KG1 (cell line): ENCODE results near the gene ZAP70.
A peak's percentile ranks its signal among the peaks of the same experiment; 100 is the strongest.
"Not testable (repeated sequence)": the region's sequence is repeated elsewhere in the genome, so short reads cannot be mapped to it uniquely, and the experiment has no call there.

Experiments used
- DNase-seq: peaks from one replicate; lab custom pipeline; 2025; lab: John Stamatoyannopoulos, UW

Gene ZAP70

DNA sequence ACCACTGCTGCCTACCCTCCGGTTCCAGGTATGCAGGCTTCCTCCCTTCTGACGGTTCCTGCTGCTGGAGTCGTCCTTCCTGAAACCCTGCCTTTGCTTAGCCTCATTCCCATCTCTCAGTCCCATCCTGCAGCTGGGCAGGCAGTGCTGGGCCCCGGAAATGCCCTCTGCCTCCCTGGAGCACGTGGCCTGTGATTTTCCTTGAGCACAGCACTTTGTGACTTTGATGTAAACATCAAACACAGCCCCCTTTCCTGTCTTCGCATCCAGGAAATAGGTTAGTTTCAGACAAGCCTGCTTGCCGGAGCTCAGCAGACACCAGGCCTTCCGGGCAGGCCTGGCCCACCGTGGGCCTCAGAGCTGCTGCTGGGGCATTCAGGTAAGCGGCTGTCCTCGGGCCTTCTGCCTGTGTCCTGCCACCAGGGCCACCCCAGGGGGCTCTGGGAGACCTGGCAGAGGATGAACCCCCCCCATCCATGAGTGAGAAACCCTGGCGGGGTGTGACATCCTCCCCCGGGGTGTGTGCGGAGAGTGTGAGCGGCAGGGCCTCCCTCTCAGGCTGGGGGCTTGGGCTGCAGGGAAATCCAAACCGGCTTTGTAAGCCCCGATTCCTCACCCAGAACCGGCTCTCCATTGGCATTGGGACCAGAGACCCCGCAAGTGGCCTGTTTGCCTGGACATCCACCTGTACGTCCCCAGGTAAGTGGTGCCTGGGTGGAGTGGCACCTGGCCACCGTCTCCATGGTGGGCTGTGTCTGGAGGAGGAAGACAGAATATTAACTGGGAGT is at the start of gene ZAP70:
Gene ZAP70, plus strand, starts transcription at position 281 of the 788 bp plus-strand sequence. CDS start 10,461 bp downstream, outside the sequence.
- DNase-seq = no peak

DNA sequence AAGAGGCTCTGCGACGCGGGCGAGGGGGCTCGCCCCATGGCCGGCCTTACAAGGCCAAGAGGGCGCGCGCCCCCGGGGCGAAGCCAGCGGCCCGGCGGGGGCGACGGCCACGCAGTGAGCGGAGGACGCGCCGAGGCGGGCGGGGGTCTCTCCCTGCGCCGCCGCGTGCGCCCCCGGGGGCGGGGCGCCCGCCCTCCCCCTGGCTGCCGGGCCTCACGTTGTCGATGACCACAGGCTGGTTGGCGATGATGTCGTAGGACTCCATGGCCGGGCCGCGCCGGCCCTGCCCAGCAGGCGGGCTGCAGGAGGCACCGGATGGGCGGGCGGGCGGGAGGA is 49.8 kb upstream of the ZAP70 start:
- DNase-seq = no peak

DNA sequence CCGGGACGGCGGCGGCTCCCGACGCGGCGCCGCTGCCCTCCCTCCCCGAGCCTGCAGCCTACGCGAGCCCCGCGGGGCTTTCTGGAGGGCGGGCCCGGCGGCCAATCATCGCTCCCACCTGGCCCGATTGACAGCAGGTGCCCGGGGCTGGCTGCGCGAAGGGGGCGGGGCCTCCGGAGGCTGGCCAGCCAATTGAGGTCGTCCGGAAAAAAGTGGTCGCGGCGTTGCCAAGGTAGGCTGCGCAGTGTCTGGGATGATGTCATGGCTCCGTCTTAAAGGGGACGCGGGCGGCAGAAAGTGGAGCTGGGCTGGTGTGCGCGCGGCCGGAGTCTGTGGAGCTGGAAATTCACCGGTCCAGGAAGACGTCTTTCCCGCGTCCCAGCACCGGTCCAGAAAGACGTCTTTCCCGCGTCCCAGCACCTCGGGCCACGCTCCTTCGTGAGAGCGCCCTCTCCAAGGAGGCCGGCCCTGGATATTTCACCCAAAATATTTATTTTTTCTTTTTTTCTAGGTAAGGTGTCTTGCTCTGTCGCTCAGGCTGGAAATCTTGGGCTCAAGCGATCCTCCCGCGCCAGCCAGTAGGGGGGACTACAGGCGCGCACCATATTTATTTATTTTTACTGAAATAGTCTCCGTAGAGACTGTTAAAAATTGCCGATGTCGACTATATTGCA is 49.3 kb upstream of the ZAP70 start, which contains the start of gene ACTR1B:
Gene ACTR1B, minus strand, starts transcription at position 83 of the 674 bp plus-strand sequence. CDS start 154 bp downstream, outside the sequence.
- DNase-seq = peak; percentile 87

DNA sequence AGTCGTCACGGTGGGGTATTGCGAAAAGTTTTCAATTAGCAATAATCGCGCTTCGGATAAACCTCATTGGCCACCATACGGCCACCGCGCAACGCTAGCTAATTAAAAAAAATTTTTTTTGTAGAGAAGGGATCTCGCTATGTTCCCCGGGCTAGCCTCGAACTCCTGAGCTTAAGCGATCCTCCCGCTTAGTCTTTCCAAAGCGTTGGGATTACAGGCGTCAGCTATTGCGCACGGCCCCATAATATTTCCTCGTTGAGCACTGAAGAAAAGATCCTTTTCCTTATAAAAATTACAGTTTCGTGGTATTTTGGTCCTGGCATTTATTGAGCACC is 48.8 kb upstream of the ZAP70 start:
- no peak for DNase-seq

DNA sequence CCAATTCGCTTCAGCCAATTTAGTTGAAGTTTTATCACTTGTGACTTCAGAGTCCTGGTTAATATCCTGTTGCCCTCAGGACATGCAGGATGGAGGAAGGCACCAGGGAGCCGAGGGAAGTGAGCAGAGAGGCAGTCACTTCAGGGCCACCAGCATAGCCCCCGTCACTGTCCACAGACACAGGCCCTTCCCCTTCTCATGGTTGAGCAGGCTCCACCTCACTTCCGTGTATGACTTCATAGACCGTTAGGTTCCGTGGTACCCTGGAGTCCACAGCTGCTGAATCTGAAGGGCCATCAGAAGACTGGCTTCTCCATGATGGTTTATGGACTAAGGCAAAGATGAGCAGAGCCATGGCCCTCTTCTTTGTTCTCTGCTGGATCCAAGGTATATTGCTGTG is 43.9 kb upstream of the ZAP70 start, which contains the start of gene C2orf92:
Gene C2orf92, plus strand, starts transcription at position 266 of the 400 bp plus-strand sequence. Its CDS starts 76 bp downstream, at position 342.
- no peak for DNase-seq

DNA sequence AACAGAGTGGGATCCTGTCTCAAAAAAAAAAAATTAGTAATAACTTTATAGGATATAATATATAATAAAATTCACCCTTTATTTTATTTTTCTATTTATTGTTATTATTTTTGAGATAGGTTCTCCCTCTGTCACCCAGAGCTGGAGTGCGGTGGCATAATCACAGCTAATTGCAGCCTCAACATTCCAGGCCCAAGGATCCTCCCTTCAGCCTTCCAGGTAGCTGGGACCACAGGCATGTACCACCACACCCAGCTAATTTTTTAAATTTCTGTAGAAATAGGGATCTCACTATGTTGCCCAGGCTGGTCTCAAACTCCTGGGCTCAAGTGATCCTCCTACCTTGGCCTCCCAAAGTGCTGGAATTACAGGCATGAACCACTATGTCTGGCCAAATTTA is 42.9 kb upstream of the ZAP70 start:
- no peak for DNase-seq

DNA sequence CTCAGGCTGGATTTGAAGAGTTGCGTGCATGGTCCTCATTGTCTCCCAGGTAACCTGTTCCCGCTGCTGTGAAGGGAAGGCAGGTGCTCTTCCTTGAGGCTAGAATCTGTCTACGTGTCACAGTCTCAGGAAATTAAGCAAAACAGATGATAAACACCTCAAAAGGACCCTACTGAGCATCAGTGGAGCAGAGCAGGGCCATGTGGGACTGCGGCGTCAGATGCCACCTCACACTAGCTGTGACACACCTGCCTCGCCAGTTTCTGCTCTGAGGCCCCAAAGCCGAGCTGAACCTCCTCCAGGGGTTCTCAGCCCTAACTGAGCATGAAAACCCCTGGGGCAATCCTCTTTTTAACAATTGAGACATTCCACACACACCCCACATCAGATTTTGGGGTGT is 41.9 kb upstream of the ZAP70 start:
- DNase-seq = no peak

DNA sequence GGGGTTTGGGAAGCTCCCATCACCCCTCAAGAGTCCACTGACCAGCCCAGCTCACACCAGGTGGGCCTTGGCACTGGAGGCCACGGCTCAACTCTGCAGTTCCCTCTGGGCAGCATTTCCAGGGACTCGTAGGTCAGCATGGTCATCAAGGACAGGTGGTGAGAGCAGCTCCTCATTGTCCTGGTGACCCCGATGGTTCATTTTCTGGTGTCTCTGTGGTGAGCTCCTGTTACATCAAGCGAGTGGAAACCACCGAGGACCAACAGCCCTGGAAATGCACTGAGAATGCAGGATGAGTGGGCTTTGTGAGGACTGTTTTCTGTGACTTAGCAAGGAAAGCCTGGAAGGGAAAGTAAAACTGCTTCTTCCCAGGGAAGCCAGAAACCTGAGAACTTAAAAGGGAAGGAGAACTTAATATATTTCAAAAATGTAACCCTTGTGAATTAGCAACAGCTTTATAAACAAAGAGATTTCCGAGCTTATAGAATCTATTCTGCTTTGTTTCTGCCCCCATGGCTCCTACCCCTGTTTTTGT is 40.7 kb upstream of the ZAP70 start:
- not testable (repeated sequence) for DNase-seq

DNA sequence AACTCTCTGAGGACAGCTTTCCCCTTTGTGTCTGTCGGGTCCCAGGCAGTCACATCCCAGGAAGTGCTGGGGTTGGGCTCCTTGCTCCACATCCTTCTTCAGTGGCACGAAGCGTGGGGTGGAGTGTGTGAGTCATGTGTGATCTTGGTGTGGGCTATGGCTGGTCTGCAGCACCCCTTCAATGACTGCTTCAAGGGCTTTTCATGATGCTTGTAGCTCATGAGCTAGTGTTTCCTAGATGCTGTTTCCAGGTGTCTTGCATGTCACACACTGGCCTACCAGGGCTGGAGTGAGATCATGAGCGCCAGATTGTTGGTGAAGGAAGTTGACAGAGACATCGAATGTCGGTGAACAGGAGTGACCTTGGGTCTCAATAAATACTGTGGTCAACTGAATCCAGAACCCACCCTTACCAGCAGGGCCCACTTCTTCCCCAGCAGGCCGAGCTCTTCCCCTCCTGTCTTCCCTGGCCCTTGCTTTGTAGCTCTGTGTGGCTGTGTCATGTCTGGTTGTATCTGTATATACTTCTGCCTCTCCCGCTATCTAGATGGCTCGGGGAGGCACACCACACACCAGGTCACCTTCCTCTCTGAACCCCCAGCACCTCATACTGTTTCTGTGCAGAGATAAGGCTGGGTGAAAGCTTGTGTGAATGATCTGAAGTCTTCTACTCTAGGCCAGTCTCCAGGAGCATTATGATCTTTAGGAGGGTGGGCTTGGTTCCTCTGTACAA is 40.0 kb upstream of the ZAP70 start:
- no peak for DNase-seq

DNA sequence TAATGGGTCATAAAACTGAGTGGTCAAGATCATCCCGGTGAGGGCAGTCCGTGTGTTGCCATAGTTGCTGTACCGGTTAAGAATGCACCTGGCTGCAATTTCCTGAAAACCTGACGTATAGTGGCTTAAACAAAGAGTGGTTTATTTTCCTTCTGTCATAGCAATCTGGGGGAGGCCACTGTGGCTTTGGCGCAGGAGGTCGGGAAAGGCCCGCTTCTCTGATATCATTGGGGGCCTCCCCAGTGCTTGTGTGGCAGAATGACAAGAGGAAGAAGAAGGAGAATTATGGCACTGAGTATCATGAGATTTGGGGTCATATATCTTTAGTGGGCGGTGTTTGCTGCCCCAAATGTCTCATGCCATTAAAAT is 39.5 kb upstream of the ZAP70 start:
- DNase-seq = no peak

DNA sequence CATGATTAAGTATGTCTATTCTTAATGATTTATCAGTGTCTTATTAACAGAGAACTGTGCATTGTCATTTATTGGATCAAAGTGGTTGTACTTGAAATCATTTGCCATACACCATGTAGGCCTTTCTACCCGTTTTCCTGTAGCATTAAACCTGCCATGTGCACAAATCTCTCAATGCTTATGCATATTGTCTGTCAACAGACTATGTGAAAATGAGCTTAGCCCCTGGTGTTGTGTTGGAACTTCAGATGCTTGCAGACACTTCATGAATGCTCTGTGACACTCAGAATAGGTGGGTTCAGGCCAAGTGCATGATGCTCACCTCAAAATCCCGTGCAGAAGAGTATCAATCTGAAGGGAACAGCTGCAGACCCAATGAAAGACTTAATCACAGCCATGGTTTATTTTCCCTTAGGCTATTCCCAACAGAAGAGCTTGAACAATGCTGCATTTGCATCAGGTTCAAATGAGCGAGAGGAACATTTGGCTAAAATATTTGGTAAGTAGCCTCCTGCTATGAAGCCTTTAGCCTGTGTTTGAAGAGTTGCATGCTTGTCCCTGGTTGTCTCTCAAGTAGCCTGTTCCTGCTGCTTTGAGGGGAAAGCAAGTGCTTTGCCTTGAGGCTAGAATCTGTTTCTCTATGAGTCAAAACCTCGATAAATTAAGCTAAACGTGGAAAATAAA is 37.8 kb upstream of the ZAP70 start:
- no peak for DNase-seq

DNA sequence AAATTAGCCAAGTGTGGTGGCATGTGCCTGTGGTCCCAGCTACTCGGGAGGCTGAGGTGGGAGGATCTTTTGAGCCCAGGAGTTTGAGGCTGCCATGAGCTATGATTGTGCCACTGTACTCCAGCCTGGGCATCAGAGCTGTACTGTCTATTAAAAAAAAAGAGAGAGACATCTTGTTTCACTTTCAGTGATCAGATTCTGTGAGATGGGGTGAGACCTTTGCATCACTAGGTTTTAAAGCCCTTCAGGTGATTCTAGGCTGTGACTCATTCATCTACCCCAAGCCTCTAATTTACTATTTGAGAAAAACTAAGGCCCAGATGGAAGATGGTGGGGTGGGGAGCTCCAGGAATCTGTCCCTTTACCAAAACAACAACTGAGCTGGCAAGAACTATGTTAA is 36.8 kb upstream of the ZAP70 start:
- no peak for DNase-seq

DNA sequence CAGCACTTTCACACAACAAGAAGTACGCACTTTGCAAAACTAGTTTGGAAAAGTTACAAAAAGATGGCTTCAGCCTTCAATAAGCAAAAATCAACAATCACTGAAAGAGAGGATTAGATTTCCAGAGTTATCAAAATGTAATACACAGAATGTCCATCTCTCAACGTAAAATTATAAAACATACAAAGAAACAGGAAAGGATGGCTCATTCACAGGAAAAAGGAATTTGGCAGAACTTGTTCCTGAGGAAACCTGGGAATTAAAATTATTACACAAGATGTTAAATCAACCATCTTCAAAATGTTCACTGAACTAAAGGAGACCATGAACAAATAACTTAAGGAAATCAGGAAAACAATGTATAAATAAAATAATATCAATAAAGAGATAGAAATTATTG is 35.9 kb upstream of the ZAP70 start:
- DNase-seq = no peak

DNA sequence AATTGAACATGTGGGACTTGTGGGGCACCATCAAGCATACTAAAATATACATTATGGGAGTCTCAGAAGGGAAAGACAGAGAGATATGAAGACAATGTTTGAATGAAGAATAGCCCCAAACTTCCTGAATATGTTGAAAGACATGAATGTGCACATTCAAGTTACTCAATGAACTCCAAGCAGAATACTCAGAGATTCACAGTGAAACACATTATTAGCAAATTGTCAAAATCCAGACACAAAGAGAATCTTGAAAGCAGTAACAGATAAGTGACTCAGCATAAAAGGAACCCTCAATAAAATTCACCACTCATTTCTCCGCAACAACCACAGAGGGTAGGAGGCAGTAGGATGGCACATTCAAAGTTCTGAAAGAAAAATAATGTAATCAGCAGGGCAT is 35.1 kb upstream of the ZAP70 start:
- no peak for DNase-seq

DNA sequence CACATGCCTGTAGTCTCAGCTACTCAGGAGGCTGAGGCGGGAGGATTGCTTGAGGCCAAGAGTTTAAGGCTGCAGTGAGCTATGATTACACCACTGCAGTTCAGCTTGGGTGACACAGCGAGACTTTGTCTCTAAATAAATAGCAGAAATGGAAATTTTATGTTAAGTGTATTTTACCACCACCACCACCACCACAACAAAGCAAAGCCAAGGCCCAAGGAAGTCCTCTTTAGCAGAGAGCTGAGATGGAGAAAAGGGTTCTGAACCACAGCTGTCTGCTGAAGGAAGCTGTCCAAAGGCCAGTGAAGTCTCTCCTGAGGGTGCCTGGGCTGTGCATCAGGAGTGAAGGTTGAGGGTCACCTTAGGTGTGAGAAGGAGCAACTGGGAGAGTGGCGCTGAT is 26.1 kb upstream of the ZAP70 start:
- not testable (repeated sequence) for DNase-seq

DNA sequence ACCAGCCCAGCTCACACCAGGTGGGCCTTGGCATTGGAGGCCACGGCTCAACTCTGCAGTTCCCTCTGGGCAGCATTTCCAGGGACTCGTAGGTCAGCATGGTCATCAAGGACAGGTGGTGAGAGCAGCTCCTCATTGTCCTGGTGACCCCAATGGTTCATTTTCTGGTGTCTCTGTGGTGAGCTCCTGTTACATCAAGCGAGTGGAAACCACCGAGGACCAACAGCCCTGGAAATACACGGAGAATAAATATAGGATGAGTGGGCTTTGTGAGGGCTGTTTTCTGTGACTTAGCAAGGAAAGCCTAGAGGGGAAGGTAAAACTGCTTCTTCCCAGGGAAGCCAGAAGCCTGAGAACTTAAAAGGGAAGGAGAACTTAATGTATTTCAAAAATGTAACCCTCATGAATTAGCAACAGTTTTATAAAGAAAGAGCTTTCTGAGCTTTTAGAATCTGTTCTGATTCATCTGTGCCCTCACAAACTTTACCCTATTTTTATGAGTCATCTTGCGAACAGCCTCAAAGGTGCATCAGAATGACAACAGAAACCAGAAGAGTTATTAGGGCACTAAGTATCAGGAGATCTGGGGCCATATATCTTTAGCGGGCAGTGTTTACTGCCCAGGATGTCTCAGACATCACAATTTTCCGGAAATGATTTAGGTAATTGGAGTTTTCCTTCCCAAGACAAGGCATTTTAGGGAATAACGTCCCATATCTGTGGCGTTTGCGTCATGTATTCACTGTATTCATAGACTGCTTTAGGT is 25.1 kb upstream of the ZAP70 start:
- no peak for DNase-seq

DNA sequence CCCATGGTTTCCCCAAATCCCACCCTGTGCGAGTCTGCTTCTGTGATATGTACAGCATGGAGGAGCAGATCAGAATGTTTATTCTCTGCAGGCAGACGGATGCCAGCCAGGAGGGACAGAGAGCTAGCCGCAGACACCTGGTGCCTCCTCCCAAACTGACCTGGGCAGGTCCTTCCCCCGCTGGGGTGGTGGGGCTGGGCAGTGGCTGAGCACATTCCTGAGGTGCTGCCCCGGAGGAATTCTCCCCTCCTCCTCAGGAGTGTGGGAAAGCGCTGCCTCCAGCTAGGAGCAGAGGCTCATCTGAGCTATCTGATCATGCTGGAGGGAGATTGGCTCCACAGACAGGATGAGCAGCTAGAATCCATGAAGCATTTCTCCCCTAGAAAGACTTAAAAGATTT is 22.2 kb upstream of the ZAP70 start:
- DNase-seq = no peak

DNA sequence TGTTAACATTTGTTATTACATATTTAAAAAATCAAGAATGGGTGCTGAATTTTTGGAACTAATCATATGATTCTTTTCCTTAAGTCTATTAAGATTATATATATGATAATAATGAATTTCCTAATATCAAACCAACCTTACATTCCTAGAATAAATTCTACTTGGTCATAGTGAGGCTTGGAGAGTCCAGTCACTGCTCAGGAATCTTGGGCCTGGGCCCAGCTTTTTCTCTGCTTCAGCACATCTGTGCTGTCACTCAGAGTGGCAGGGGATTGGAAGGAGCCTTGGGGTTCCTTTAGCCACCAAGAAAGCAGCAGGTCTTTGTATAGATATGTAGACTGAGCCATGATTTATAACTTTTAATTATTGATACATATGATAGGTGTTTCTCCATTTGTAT is 19.9 kb upstream of the ZAP70 start:
- DNase-seq = no peak

DNA sequence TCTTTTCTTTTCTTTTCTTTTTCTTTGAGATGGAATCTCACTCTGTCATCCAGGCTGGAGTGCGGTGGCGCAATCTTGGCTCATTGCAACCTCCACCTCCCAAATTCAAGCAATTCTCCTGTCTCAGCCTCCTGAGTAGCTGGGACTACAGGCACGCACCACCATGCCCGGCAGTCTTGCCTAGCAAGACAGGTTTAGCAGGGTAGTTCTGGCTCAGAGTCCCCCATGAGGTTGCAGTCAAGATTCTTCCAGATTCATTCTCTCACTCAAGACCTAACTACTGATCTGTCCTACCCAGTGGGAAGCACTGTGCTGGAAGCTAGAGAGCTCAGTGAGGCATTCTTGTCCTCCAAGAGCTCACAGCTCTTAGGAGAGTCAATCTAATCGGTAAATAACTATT is 17.6 kb upstream of the ZAP70 start:
- no peak for DNase-seq

DNA sequence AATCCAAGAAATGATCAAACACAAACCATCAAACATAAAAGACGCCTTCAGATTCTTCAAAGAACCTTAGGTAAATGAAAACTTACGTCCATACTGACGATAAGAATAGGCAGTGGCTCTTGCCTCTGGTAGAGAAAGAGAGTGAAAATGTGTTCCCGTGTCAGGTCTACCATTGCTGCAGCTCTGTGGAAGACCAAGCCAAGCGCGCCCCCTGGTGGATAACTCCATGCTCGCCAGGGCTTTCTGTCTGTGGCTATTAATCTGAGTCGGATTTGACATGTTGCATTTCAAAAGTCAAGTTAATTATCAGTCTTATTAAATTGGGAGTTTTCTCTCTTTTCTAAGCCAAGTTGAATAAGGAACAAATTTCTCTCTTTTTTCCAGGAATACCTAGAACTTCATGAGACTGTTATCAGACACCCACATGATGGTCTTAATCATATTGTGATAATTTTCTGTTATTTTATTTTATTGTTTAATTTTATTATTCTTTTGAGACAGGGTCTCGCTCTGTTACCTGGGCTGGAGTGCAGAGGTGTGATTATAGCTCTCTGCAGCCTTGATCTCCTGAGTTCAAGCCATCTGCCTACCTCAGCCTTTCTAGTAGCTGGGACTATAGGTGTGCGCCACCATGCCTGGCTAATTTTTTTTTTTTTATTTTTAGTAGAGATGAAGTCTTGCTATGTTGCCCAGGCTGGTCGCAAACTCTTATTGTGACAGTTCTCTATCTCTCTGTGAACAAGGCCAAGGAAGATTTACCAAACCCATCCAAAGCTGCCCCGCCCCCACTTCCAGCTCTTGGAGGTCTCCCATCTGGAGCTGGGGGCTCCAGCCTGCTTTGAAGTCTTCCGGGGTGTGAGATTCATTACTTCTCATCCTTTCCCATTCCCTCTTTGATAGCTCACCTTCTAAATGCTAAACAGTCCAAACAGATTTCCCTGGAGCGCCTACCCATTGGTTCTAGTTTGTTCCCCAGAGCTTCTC is 15.8 kb upstream of the ZAP70 start:
- peak; percentile 48 for DNase-seq
